Kidney epithelial cell (primary cell): ENCODE measurements around the gene SYNE4. TPM values are rescaled to one million over a fixed set of nuclear protein-coding genes. Genes with fewer than 3 reads are reported as not detected.

Source experiments
- DNase-seq: peaks from one replicate; pipeline ENCODE4 v3.0.0-alpha.2; 2010; ENCODE audit warnings: low read depth
- H3K27me3 ChIP-seq: 2 replicates; pipeline ENCODE4 v1.6.0; 2011; ENCODE audit warnings: low read length; ENCODE audit not compliant: control insufficient read depth, insufficient read depth
- H3K36me3 ChIP-seq: 2 replicates; pipeline ENCODE4 v1.5.1; 2011; ENCODE audit warnings: low read length; ENCODE audit not compliant: control insufficient read depth, insufficient read depth
- H3K4me3 ChIP-seq: 2 replicates; pipeline ENCODE4 v1.5.1; 2011; ENCODE audit warnings: low read depth, mild to moderate bottlenecking, control low read depth, low read length
- CTCF ChIP-seq: IDR thresholded peaks from 2 replicates; pipeline ENCODE4 v1.5.1; 2011; ENCODE audit warnings: mild to moderate bottlenecking, moderate library complexity, low read length, control low read depth, inconsistent platforms; ENCODE audit not compliant: insufficient read depth, poor library complexity, severe bottlenecking
- total RNA-seq: library from RNA; depleted of rRNA; stranded (reverse); fragments of >200 nt; gene quantifications from 2 replicates; pipeline ENCODE4 v1.2.3, GENCODE V29; 2015

Gene SYNE4
- total RNA-seq, 1 donor from 2014 or later, result 11.5 TPM

GRCh38 chr19:35993923-35994598, 14.6 kb downstream of the SYNE4 start:
- H3K36me3 ChIP-seq, result no peaks in the 10 kb centered on the region
- no peak for TF ChIP-seq CTCF
- peak overlapping the region; percentile 80 for H3K4me3 ChIP-seq
- no peak for DNase-seq
- H3K27me3 ChIP-seq, result no peaks in the 10 kb centered on the region

GRCh38 chr19:35992907-35993765, 15.5 kb downstream of the SYNE4 start:
- DNase-seq, result no peak
- TF ChIP-seq CTCF, result no peak
- Histone ChIP-seq H3K4me3 (no peak overlapping the region), H3K36me3 (no peaks in the 10 kb centered on the region), H3K27me3 (no peaks in the 10 kb centered on the region)

- no peaks in the 10 kb centered on the region for H3K36me3 ChIP-seq
- H3K4me3 ChIP-seq, result no peak overlapping the region
- no peak for TF ChIP-seq CTCF
- H3K27me3 ChIP-seq, result peaks cover 7% of the 10 kb centered on the region
- DNase-seq, result peak; percentile 45
Observed at GRCh38 chr19:35991731-35992450, 16.7 kb downstream of the SYNE4 start.

- Histone ChIP-seq H3K36me3 (no peaks in the 10 kb centered on the region), H3K4me3 (no peak overlapping the region), H3K27me3 (peaks cover 15% of the 10 kb centered on the region)
- no peak for DNase-seq
- TF ChIP-seq CTCF, result no peak
Observed at GRCh38 chr19:35990771-35991730, 17.6 kb downstream of the SYNE4 start.

GRCh38 chr19:35990156-35990555, 18.5 kb downstream of the SYNE4 start:
- TF ChIP-seq CTCF, result no peak
- H3K36me3 ChIP-seq, result no peaks in the 10 kb centered on the region
- DNase-seq, result no peak
- H3K4me3 ChIP-seq, result no peak overlapping the region
- peaks cover 17% of the 10 kb centered on the region for H3K27me3 ChIP-seq
